Mesothelial cell of epicardium (in vitro differentiated cells): ENCODE results near the gene NCKAP5. TPM values are rescaled to one million over a fixed set of nuclear protein-coding genes. Genes with fewer than 3 reads are reported as not detected.

ENCODE experiments used
- DNase-seq, 2 experiments: peaks; one replicate each; pipeline ENCODE4 v3.0.0; 2021; ENCODE audit warnings: low spot score in 2 of 2; ENCODE audit not compliant: unreplicated experiment in 2 of 2
- H3K27ac Mint-ChIP-seq: 2 replicates; pipeline ENCODE4 v1.8.0; 2021; ENCODE audit warnings: mixed read lengths
- H3K27me3 Mint-ChIP-seq: 2 replicates; pipeline ENCODE4 v1.8.0; 2021; ENCODE audit warnings: low read depth, mixed read lengths
- H3K36me3 Mint-ChIP-seq: 2 replicates; pipeline ENCODE4 v1.8.0; 2021; ENCODE audit warnings: mixed read lengths
- H3K4me1 Mint-ChIP-seq: 2 replicates; pipeline ENCODE4 v1.8.0; 2021; ENCODE audit warnings: mixed read lengths
- H3K4me3 Mint-ChIP-seq: 2 replicates; pipeline ENCODE4 v1.8.0; 2021; ENCODE audit warnings: mild to moderate bottlenecking, moderate library complexity, mixed read lengths
- H3K9me3 Mint-ChIP-seq: 2 replicates; pipeline ENCODE4 v1.8.0; 2021; ENCODE audit warnings: mixed read lengths
- CTCF ChIP-seq: fragments of 200-600 bp; sonication (generic); IDR thresholded peaks from one replicate; pipeline ENCODE4 v1.5.0; 2021; ENCODE audit warnings: antibody characterized with exemption; ENCODE audit not compliant: unreplicated experiment
- total RNA-seq: library from RNA; stranded (reverse); gene quantifications from 3 replicates; pipeline ENCODE4 v1.2.1, GENCODE V29; 2021

The NCKAP5 gene
- total RNA-seq, 1 donor from 2014 or later, result 2.1 TPM

- no peaks in the 10 kb centered on the region for H3K36me3 Mint-ChIP-seq
- peaks cover 4% of the 10 kb centered on the region for H3K9me3 Mint-ChIP-seq
- H3K4me3 Mint-ChIP-seq, result no peak overlapping the region
- no peaks in the 10 kb centered on the region for H3K4me1 Mint-ChIP-seq
- H3K27me3 Mint-ChIP-seq, result peaks cover 21% of the 10 kb centered on the region
- TF ChIP-seq CTCF, result no peak
- no peak overlapping the region for H3K27ac Mint-ChIP-seq
- DNase-seq, result no peak
These were observed 638.5 kb downstream of the NCKAP5 start for GRCh38 chr2:132929786-132930185.

GRCh38 chr2:132923787-132924186 lies 644.5 kb downstream of the NCKAP5 start:
- Mint-ChIP-seq H3K27me3 (peaks cover 34% of the 10 kb centered on the region), H3K4me3 (no peak overlapping the region), H3K27ac (no peak overlapping the region), H3K9me3 (peaks cover 4% of the 10 kb centered on the region), H3K4me1 (peaks cover 4% of the 10 kb centered on the region), H3K36me3 (no peaks in the 10 kb centered on the region)
- no peak for TF ChIP-seq CTCF
- DNase-seq, result no peak

GRCh38 chr2:132915812-132916549 lies 652.3 kb downstream of the NCKAP5 start:
- Mint-ChIP-seq H3K27me3 (peaks cover 17% of the 10 kb centered on the region), H3K9me3 (no peaks in the 10 kb centered on the region), H3K27ac (no peak overlapping the region), H3K36me3 (no peaks in the 10 kb centered on the region), H3K4me1 (peaks cover 11% of the 10 kb centered on the region), H3K4me3 (no peak overlapping the region)
- no peak for TF ChIP-seq CTCF
- DNase-seq, result no peak

- Mint-ChIP-seq H3K9me3 (peaks cover 4% of the 10 kb centered on the region), H3K4me3 (no peak overlapping the region), H3K27me3 (peaks cover 1% of the 10 kb centered on the region), H3K27ac (no peak overlapping the region), H3K36me3 (no peaks in the 10 kb centered on the region), H3K4me1 (peaks cover 11% of the 10 kb centered on the region)
- peak; percentile 37 to 56 for DNase-seq
- TF ChIP-seq CTCF, result no peak
These were observed 656.2 kb downstream of the NCKAP5 start for GRCh38 chr2:132911726-132912724.

- Mint-ChIP-seq H3K27ac (no peak overlapping the region), H3K27me3 (peaks cover 8% of the 10 kb centered on the region), H3K9me3 (peaks cover 4% of the 10 kb centered on the region), H3K4me3 (no peak overlapping the region), H3K4me1 (peaks cover 11% of the 10 kb centered on the region), H3K36me3 (no peaks in the 10 kb centered on the region)
- no peak for TF ChIP-seq CTCF
- DNase-seq, result no peak
These were observed 657.8 kb downstream of the NCKAP5 start for GRCh38 chr2:132910432-132910831.
